ENCODE data around the gene TENT4B. TPM values are rescaled to one million over a fixed set of nuclear protein-coding genes. Genes with fewer than 3 reads are reported as not detected.
A peak's percentile ranks its signal among the peaks of the same experiment; 100 is the strongest.

TENT4B gene
- total RNA-seq, 1 experiment from 2014 or later = 13.0 TPM

GRCh38 chr16:50261160-50261706, 108.1 kb downstream of the TENT4B start:
- Histone ChIP-seq H3K18ac (ENCODE audit: insufficient read length, low read depth, low read length) (no peak overlapping the region), H3K9me3 (ENCODE audit: control insufficient read depth, low read depth, low read length) (no peaks in the 10 kb centered on the region), H3K23me2 (ENCODE audit: insufficient read length, low read depth, low read length, poor library complexity, severe bottlenecking) (no peaks in the 10 kb centered on the region), H3K79me1 (ENCODE audit: insufficient read depth, low read depth, low read length, poor library complexity, severe bottlenecking) (no peaks in the 10 kb centered on the region), H3K14ac (ENCODE audit: insufficient read depth, low read length) (no peak overlapping the region; the same call in 1 of the 2 replicates), H4K91ac (ENCODE audit: insufficient read length, low read depth, low read length) (no peak overlapping the region), H2AFZ (ENCODE audit: low read length) (no peak overlapping the region), H2BK12ac (ENCODE audit: insufficient read length, low read depth, low read length) (no peak overlapping the region), H3K56ac (ENCODE audit: insufficient read length, low read depth, low read length) (no peak overlapping the region), H2BK5ac (ENCODE audit: insufficient read length, low read length) (no peak overlapping the region), H3K23ac (ENCODE audit: insufficient read length, low read depth, low read length) (no peak overlapping the region), H4K8ac (replicated peaks; ENCODE audit: insufficient read length, low read depth, low read length) (no peak overlapping the region), H3K27me3 (ENCODE audit: insufficient read depth, low read length) (no peaks in the 10 kb centered on the region), H3T11ph (ENCODE audit: low read length) (no peak overlapping the region), H2BK20ac (ENCODE audit: low read depth, low read length, poor library complexity, severe bottlenecking) (no peak overlapping the region), H2BK120ac (ENCODE audit: low read depth, low read length, poor library complexity, severe bottlenecking) (no peak overlapping the region), H2BK15ac (ENCODE audit: low read depth, low read length) (no peak overlapping the region), H3K9ac (ENCODE audit: extremely low read depth, insufficient read length, low read length) (no peak overlapping the region), H2AK5ac (ENCODE audit: insufficient read length, low read length) (no peak overlapping the region), H3K4me1 (ENCODE audit: insufficient read depth, low read length) (no peaks in the 10 kb centered on the region; the same call in 1 of the 2 replicates), H3K79me2 (ENCODE audit: insufficient read depth, low read length) (no peaks in the 10 kb centered on the region), H4K5ac (ENCODE audit: insufficient read length, low read depth, low read length) (no peak overlapping the region), H4K20me1 (ENCODE audit: control insufficient read depth, insufficient read depth, insufficient read length) (no peaks in the 10 kb centered on the region), H3K4me2 (ENCODE audit: insufficient read depth, insufficient read length, low read length) (no peak overlapping the region), H3K27ac (ENCODE audit: insufficient read length, low read depth, low read length) (no peak overlapping the region), H3K4ac (ENCODE audit: low read depth, low read length) (no peak overlapping the region)
- H3K36me3 Mint-ChIP-seq (ENCODE audit: insufficient read depth in 1 of 3, low read depth in 3 of 3) = no peaks in the 10 kb centered on the region
- peaks cover 0 to 2% of the 10 kb centered on the region in 2 experiments; a peak in 1 of 5 replicates for H3K9me3 Mint-ChIP-seq
- no peak for TF ChIP-seq CTCF (conservative IDR thresholded peaks at IDR 0.05)
- no peak overlapping the region for H3K4me3 Mint-ChIP-seq
- DNase-seq = no peak
- no CpG with 5 or more reads among the region's 9 CpGs for WGBS (ENCODE audit: extremely low coverage, insufficient read length, low lambda C conversion rate)
- peaks cover 11 to 27% of the 10 kb centered on the region in 2 experiments for H3K4me1 Mint-ChIP-seq
- H3K27ac Mint-ChIP-seq = peak overlapping the region in 1 of 3 experiments; percentile 18; a peak in 2 of 7 replicates
- peaks cover 3% of the 10 kb centered on the region; the same call in 1 of the 2 replicates for H3K27me3 Mint-ChIP-seq (ENCODE audit: low read depth)
